Measurements from ENCODE around the gene ENOX1.

- TF ChIP-seq CTCF (IDR thresholded peaks at IDR 0.05) (no peak), ZSCAN18 (CRISPR knock-in tag; IDR thresholded peaks at IDR 0.05) (no peak), NR3C1 (CRISPR knock-in tag; conservative IDR thresholded peaks at IDR 0.05; ENCODE audit: low read depth) (no peak), ARID4B (CRISPR knock-in tag; IDR thresholded peaks at IDR 0.05; ENCODE audit: borderline replicate concordance) (no peak), USF2 (CRISPR knock-in tag; IDR thresholded peaks at IDR 0.05) (no peak)
These were observed 557.3 kb downstream of the ENOX1 start for GRCh38 chr13:43229506-43229905.
